ENCODE data around the gene ANKRD13B.
A peak's percentile ranks its signal among the peaks of the same experiment; 100 is the strongest.

The ANKRD13B gene

GRCh38 chr17:29569245-29569950, 23.5 kb upstream of the ANKRD13B start:
- no peak for DNase-seq

GRCh38 chr17:29570521-29570920, 22.4 kb upstream of the ANKRD13B start:
- no peak for DNase-seq

GRCh38 chr17:29571486-29571882, 21.4 kb upstream of the ANKRD13B start:
- no peak for DNase-seq

- no peak for DNase-seq
These were observed 20.9 kb upstream of the ANKRD13B start for GRCh38 chr17:29571883-29572681.

- DNase-seq: peak in 1 of 2 donors; percentile 52
These were observed 20.0 kb upstream of the ANKRD13B start for GRCh38 chr17:29572691-29573557.

- DNase-seq: no peak
These were observed 19.4 kb upstream of the ANKRD13B start for GRCh38 chr17:29573558-29573869.

GRCh38 chr17:29573871-29574731, 18.8 kb upstream of the ANKRD13B start:
- no peak for DNase-seq

- no peak for DNase-seq
These were observed 18.0 kb upstream of the ANKRD13B start for GRCh38 chr17:29574732-29575510.

GRCh38 chr17:29575511-29576213, 17.3 kb upstream of the ANKRD13B start:
- DNase-seq: no peak

- no peak for DNase-seq
These were observed 16.5 kb upstream of the ANKRD13B start for GRCh38 chr17:29576214-29577000.

- no peak for DNase-seq
These were observed 15.9 kb upstream of the ANKRD13B start for GRCh38 chr17:29577001-29577370.

GRCh38 chr17:29577385-29578211, 15.3 kb upstream of the ANKRD13B start:
- peak; percentile 50 to 71 for DNase-seq

GRCh38 chr17:29578626-29579485, 14.1 kb upstream of the ANKRD13B start:
- DNase-seq: no peak

- DNase-seq: peak; percentile 76 to 84
These were observed 12.8 kb upstream of the ANKRD13B start for GRCh38 chr17:29579866-29580771.

GRCh38 chr17:29581583-29582253, 11.2 kb upstream of the ANKRD13B start:
- DNase-seq: no peak

- DNase-seq: no peak
These were observed 10.6 kb upstream of the ANKRD13B start for GRCh38 chr17:29582254-29582765.
